WTC11 (cell line): Measurements from ENCODE around the gene VPREB3.

Source experiments
- CBFB ChIP-seq: sonication (generic); formaldehyde crosslinking; IDR thresholded peaks from 2 replicates; pipeline ENCODE4 v1.8.1; 2022; ENCODE audit warnings: mild to moderate bottlenecking, low read depth, missing genetic modification reagents
- CREB1 ChIP-seq: sonication (generic); formaldehyde crosslinking; IDR thresholded peaks from 2 replicates; pipeline ENCODE4 v1.8.0; 2023; ENCODE audit warnings: mild to moderate bottlenecking, missing genetic modification reagents
- TF ChIP-seq, protein P1 (sequence below): fragments of 200-600 bp; IDR thresholded peaks from 2 replicates; pipeline ENCODE4 v1.8.0; 2022; ENCODE audit warnings: antibody characterized with exemption
- TF ChIP-seq, protein P2 (sequence below): sonication (generic); formaldehyde crosslinking; conservative IDR thresholded peaks from 2 replicates; pipeline ENCODE4 v1.8.1; 2023; ENCODE audit warnings: mild to moderate bottlenecking, low read depth, missing genetic modification reagents, moderate library complexity
- TF ChIP-seq, protein P3 (sequence below): sonication (generic); formaldehyde crosslinking; IDR thresholded peaks from 2 replicates; pipeline ENCODE4 v1.8.0; 2022; ENCODE audit warnings: mild to moderate bottlenecking, missing genetic modification reagents

- TF ChIP-seq, protein P1, sequence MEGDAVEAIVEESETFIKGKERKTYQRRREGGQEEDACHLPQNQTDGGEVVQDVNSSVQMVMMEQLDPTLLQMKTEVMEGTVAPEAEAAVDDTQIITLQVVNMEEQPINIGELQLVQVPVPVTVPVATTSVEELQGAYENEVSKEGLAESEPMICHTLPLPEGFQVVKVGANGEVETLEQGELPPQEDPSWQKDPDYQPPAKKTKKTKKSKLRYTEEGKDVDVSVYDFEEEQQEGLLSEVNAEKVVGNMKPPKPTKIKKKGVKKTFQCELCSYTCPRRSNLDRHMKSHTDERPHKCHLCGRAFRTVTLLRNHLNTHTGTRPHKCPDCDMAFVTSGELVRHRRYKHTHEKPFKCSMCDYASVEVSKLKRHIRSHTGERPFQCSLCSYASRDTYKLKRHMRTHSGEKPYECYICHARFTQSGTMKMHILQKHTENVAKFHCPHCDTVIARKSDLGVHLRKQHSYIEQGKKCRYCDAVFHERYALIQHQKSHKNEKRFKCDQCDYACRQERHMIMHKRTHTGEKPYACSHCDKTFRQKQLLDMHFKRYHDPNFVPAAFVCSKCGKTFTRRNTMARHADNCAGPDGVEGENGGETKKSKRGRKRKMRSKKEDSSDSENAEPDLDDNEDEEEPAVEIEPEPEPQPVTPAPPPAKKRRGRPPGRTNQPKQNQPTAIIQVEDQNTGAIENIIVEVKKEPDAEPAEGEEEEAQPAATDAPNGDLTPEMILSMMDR, result no peak
- no peak for TF ChIP-seq CREB1 (CRISPR knock-in tag)
- no peak for TF ChIP-seq CBFB
- TF ChIP-seq, protein P2, sequence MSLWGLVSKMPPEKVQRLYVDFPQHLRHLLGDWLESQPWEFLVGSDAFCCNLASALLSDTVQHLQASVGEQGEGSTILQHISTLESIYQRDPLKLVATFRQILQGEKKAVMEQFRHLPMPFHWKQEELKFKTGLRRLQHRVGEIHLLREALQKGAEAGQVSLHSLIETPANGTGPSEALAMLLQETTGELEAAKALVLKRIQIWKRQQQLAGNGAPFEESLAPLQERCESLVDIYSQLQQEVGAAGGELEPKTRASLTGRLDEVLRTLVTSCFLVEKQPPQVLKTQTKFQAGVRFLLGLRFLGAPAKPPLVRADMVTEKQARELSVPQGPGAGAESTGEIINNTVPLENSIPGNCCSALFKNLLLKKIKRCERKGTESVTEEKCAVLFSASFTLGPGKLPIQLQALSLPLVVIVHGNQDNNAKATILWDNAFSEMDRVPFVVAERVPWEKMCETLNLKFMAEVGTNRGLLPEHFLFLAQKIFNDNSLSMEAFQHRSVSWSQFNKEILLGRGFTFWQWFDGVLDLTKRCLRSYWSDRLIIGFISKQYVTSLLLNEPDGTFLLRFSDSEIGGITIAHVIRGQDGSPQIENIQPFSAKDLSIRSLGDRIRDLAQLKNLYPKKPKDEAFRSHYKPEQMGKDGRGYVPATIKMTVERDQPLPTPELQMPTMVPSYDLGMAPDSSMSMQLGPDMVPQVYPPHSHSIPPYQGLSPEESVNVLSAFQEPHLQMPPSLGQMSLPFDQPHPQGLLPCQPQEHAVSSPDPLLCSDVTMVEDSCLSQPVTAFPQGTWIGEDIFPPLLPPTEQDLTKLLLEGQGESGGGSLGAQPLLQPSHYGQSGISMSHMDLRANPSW (CRISPR knock-in tag), result no peak
- TF ChIP-seq, protein P3, sequence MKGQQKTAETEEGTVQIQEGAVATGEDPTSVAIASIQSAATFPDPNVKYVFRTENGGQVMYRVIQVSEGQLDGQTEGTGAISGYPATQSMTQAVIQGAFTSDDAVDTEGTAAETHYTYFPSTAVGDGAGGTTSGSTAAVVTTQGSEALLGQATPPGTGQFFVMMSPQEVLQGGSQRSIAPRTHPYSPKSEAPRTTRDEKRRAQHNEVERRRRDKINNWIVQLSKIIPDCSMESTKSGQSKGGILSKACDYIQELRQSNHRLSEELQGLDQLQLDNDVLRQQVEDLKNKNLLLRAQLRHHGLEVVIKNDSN (CRISPR knock-in tag), result no peak
Measured at GRCh38 chr22:23782703-23783102, 28.5 kb upstream of the VPREB3 start.
